K562 (cell line): ENCODE data around the gene PXN. TPM values are rescaled to one million over a fixed set of nuclear protein-coding genes. Genes with fewer than 3 reads are reported as not detected.

Experiments
- ELF1 ChIP-seq: fragments of 200-800 bp; sonication (Bioruptor generic); IDR thresholded peaks from 2 replicates; pipeline ENCODE4 v1.6.1; 2016; ENCODE audit warnings: missing genetic modification characterization, missing compliant biosample characterization
- FOXP1 ChIP-seq: sonication (generic); formaldehyde crosslinking; IDR thresholded peaks from 2 replicates; pipeline ENCODE4 v1.8.0; 2022; ENCODE audit warnings: mild to moderate bottlenecking, missing genetic modification reagents
- GTF2E2 ChIP-seq: fragments of 200-800 bp; sonication (Bioruptor generic); IDR thresholded peaks from 2 replicates; pipeline ENCODE4 v1.6.1; 2016; ENCODE audit warnings: missing genetic modification characterization, missing compliant biosample characterization
- HDAC2 ChIP-seq: fragments of 450-650 bp; IDR thresholded peaks from 2 replicates; pipeline ENCODE4 v1.6.1; 2016; ENCODE audit warnings: mild to moderate bottlenecking
- HNRNPK ChIP-seq: fragments of 200-400 bp; formaldehyde crosslinking; IDR thresholded peaks from one replicate; pipeline ENCODE4 v1.6.1; 2018; ENCODE audit warnings: mild to moderate bottlenecking, low read depth, low read length; ENCODE audit not compliant: poor library complexity, severe bottlenecking
- NFE2L1 ChIP-seq: fragments of 450-650 bp; IDR thresholded peaks from 2 replicates; pipeline ENCODE4 v1.6.1; 2016; ENCODE audit warnings: missing genetic modification characterization, low read depth, mild to moderate bottlenecking, missing compliant biosample characterization, moderate library complexity, borderline replicate concordance
- PTRF ChIP-seq: fragments of 450-650 bp; IDR thresholded peaks from 2 replicates; pipeline ENCODE4 v1.6.1; 2016; ENCODE audit warnings: mild to moderate bottlenecking, missing genetic modification characterization, missing compliant biosample characterization
- RBBP5 ChIP-seq: fragments of 200-600 bp; sonication (generic); IDR thresholded peaks from 2 replicates; pipeline ENCODE4 v1.6.1; 2012; ENCODE audit warnings: borderline replicate concordance, mild to moderate bottlenecking, low read length, control low read depth, inconsistent platforms; ENCODE audit not compliant: insufficient read depth, poor library complexity, severe bottlenecking
- TBL1XR1 ChIP-seq, 2 experiments: IDR thresholded peaks; 2 replicates each; pipeline ENCODE4 v1.6.1; 2012; ENCODE audit warnings: improper control_type of control experiment in 2 of 2, low read length in 2 of 2, mild to moderate bottlenecking in 1 of 2
- ZC3H8 ChIP-seq: fragments of 450-650 bp; IDR thresholded peaks from 2 replicates; pipeline ENCODE4 v1.6.1; 2017
- ZNF124 ChIP-seq: sonication (generic); formaldehyde crosslinking; IDR thresholded peaks from 2 replicates; pipeline ENCODE4 v1.8.1; 2022; ENCODE audit warnings: missing genetic modification reagents
- ZNF175 ChIP-seq: fragments of 200-800 bp; sonication (Bioruptor generic); IDR thresholded peaks from 2 replicates; pipeline ENCODE4 v1.6.1; 2016; ENCODE audit warnings: low read depth, mild to moderate bottlenecking, missing genetic modification characterization, missing compliant biosample characterization
- ZNF232 ChIP-seq: sonication (generic); formaldehyde crosslinking; IDR thresholded peaks from 2 replicates; pipeline ENCODE4 v1.8.0; 2022; ENCODE audit warnings: mild to moderate bottlenecking, missing genetic modification reagents
- ZNF431 ChIP-seq: sonication (generic); formaldehyde crosslinking; IDR thresholded peaks from 2 replicates; pipeline ENCODE4 v1.8.0; 2022; ENCODE audit warnings: mild to moderate bottlenecking, missing genetic modification reagents
- polyA plus RNA-seq, 8 experiments: library from polyadenylated mRNA; depleted of rRNA in 4 of 8; stranded (reverse) in 5 of 8; unstranded in 3 of 8; fragments of >200 nt; fragmentation: Nextera tagmentation in 2 of 8; fragmentation: Illumina TruSeq in 1 of 8; extraction: Ambion mirVana in 2 of 8; extraction: Trizol in 1 of 8; gene quantifications; 2 replicates each; pipeline versions ENCODE4 v1.2.1 to v1.2.3, GENCODE V29; 2011 to 2014; ENCODE audit warnings: inconsistent platforms in 1 of 8, missing spikeins in 1 of 8
- total RNA-seq, 7 experiments: library from RNA; depleted of rRNA in 6 of 7; stranded (reverse); fragments of >200 nt in 6 of 7; fragmentation: Illumina TruSeq in 2 of 7; extraction: Trizol in 2 of 7; gene quantifications; 2 replicates each; pipeline versions ENCODE4 v1.2.1 to v1.2.3, GENCODE V29; 2011 to 2021; ENCODE audit warnings: low replicate concordance in 1 of 7
- TF ChIP-seq, protein P1 (sequence below), 2 experiments: fragments of 450-650 bp; formaldehyde crosslinking in 1 of 2; IDR thresholded peaks; 2 replicates each; pipeline versions ENCODE4 v1.4.0 to v1.6.1; 2014 to 2020; ENCODE audit warnings: mild to moderate bottlenecking in 2 of 2, borderline replicate concordance in 1 of 2, low read depth in 1 of 2
- TF ChIP-seq, protein P2 (sequence below): fragments of 450-650 bp; IDR thresholded peaks from 2 replicates; pipeline ENCODE4 v1.7.1; 2018; ENCODE audit warnings: mild to moderate bottlenecking, low read depth; ENCODE audit not compliant: partially characterized antibody

PXN gene
- total and polyA plus RNA-seq, 9 of the 15 experiments (the other 6 are each of a cell fraction or from before 2014, with no cell fraction given): 4.0 to 74.1 (median 18.6) TPM

DNA sequence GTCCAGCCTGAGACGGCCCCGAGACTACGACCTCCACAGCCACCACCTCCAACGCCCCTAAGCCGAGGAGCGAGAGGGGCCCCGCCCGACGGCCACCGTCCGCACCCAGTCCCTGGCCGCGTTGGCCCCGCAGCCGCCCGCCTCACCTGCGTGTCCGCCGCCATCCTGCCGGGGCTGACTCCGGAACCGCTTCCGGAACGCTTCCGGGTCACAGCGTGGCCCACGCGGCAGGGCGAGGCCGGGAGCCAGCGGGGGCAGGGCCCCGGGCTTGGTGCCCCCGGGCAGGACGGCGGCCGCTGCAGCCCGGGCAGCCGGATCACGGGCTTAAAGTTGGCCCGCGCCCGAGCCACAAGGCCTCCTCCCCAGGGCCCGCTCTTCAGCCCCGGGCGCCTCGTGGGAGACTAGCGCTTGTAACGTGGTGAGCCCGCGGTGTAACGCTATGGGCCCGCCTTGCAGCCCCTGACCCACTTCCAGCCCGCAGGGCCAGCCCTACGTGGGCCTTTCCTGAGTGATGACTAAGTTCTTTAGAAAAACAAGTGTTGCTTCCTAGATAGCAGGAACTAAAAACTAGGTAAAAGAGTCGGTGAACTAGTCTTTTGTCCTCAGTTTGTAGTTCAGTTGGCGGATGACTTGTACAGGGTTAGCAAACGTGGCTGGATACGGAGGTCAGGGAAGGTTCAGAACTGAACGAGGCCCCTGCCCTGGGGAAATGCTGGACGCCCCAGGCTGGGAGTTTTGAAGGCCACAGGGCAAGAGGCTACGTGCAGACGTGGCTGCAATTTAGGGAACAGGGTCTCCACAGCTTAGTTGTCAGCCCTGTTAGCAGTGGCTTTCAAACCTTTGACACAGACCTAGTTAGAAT is 70.8 kb downstream of the PXN start, which contains the start of gene GCN1 (continued):
- TF ChIP-seq NFE2L1 (no peak), GTF2E2 (peak; percentile 96), RBBP5 (peak; percentile 99), TBL1XR1 (IDR thresholded peaks at IDR 0.05; ENCODE audit: low read length in 2 of 2) (no peak), ZNF232 (no peak), PTRF (no peak), FOXP1 (CRISPR knock-in tag) (peak; percentile 93), ELF1 (tag) (peak; percentile 65), HDAC2 (0 out of 2 replicates have a peak, but pooled peaks have one; percentile 11), HNRNPK (peak; percentile 70), ZNF175 (CRISPR knock-in tag) (peak; percentile 41), ZC3H8 (no peak), ZNF431 (0 out of 2 replicates have a peak, but pooled peaks have one; percentile 37), ZNF124 (no peak)
- TF ChIP-seq, protein P1, sequence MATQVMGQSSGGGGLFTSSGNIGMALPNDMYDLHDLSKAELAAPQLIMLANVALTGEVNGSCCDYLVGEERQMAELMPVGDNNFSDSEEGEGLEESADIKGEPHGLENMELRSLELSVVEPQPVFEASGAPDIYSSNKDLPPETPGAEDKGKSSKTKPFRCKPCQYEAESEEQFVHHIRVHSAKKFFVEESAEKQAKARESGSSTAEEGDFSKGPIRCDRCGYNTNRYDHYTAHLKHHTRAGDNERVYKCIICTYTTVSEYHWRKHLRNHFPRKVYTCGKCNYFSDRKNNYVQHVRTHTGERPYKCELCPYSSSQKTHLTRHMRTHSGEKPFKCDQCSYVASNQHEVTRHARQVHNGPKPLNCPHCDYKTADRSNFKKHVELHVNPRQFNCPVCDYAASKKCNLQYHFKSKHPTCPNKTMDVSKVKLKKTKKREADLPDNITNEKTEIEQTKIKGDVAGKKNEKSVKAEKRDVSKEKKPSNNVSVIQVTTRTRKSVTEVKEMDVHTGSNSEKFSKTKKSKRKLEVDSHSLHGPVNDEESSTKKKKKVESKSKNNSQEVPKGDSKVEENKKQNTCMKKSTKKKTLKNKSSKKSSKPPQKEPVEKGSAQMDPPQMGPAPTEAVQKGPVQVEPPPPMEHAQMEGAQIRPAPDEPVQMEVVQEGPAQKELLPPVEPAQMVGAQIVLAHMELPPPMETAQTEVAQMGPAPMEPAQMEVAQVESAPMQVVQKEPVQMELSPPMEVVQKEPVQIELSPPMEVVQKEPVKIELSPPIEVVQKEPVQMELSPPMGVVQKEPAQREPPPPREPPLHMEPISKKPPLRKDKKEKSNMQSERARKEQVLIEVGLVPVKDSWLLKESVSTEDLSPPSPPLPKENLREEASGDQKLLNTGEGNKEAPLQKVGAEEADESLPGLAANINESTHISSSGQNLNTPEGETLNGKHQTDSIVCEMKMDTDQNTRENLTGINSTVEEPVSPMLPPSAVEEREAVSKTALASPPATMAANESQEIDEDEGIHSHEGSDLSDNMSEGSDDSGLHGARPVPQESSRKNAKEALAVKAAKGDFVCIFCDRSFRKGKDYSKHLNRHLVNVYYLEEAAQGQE (IDR thresholded peaks at IDR 0.05; ENCODE audit: borderline replicate concordance): no peak
- TF ChIP-seq, protein P1 (CRISPR knock-in tag; IDR thresholded peaks at IDR 0.05; ENCODE audit: low read depth): peak; percentile 54
- TF ChIP-seq, protein P2, sequence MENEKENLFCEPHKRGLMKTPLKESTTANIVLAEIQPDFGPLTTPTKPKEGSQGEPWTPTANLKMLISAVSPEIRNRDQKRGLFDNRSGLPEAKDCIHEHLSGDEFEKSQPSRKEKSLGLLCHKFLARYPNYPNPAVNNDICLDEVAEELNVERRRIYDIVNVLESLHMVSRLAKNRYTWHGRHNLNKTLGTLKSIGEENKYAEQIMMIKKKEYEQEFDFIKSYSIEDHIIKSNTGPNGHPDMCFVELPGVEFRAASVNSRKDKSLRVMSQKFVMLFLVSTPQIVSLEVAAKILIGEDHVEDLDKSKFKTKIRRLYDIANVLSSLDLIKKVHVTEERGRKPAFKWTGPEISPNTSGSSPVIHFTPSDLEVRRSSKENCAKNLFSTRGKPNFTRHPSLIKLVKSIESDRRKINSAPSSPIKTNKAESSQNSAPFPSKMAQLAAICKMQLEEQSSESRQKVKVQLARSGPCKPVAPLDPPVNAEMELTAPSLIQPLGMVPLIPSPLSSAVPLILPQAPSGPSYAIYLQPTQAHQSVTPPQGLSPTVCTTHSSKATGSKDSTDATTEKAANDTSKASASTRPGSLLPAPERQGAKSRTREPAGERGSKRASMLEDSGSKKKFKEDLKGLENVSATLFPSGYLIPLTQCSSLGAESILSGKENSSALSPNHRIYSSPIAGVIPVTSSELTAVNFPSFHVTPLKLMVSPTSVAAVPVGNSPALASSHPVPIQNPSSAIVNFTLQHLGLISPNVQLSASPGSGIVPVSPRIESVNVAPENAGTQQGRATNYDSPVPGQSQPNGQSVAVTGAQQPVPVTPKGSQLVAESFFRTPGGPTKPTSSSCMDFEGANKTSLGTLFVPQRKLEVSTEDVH: peak; percentile 64
